GM06990 (cell line): Measurements from ENCODE around the gene PLXNA3.

Experiments used
- DNase-seq: peaks from one replicate; pipeline ENCODE4 v3.0.0-alpha.2; 2011; ENCODE audit not compliant: insufficient read length; ENCODE audit errors: extremely low read depth
- H3K27me3 ChIP-seq: replicated peaks from 2 replicates; pipeline ENCODE4 v1.6.0; 2011; ENCODE audit warnings: low read length; ENCODE audit not compliant: control insufficient read depth, insufficient read depth
- H3K36me3 ChIP-seq: 2 replicates; pipeline ENCODE4 v1.5.1; 2011; ENCODE audit warnings: low read length; ENCODE audit not compliant: control insufficient read depth, insufficient read depth
- H3K4me3 ChIP-seq: replicated peaks from 2 replicates; pipeline ENCODE4 v1.5.1; 2011; ENCODE audit warnings: low read depth, mild to moderate bottlenecking, control low read depth, low read length
- TF ChIP-seq, protein P1 (sequence below): IDR thresholded peaks from 2 replicates; pipeline ENCODE4 v1.5.1; 2011; ENCODE audit warnings: low read length, control low read depth, mild to moderate bottlenecking, inconsistent platforms; ENCODE audit not compliant: insufficient read depth, poor library complexity, severe bottlenecking

Gene PLXNA3

DNA sequence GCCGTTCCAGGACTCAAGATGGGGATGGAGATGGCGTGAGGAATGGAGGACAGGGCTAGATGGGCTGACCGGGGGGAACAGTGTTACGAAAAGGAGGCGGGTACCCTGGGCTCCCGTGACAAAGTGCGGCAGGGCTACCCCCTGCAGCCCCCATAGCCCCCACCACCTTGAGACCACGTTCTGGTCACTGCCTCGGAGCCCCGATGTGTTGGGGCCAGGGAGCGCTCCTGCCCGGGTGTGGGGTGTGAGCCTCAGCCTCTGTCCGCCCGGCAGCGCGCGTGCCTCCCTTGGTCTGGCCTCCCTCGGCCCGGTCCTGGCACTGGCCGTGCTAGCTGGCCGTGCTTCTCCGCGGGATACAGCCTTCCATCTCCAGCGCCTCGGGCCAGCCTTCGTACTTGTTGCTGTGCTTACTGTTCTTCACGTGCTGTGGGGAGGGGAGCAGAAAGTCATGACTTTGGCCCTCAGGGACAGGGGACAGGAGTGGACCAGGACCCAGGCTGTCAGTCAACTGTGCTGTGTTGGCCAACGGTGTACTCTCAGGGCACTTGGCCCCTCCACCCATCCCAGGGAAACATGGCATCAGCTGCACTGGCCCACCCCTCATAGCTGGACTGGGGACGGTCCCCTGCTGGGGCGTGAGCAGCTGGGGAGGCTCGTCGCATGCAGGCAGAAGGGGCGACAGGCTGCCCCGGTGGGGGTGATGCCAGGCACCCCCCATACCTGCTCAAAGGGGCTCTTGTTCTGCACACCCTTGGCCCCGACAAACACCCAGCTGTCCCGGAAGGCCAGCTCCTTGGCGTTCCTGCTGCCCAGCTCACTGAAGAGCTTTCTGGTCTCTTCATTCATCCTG is 48.6 kb downstream of the PLXNA3 start:
- Histone ChIP-seq H3K27me3 (no peaks in the 10 kb centered on the region), H3K36me3 (no peaks in the 10 kb centered on the region; the same call in 1 of the 2 replicates), H3K4me3 (no peak overlapping the region)
- TF ChIP-seq, protein P1, sequence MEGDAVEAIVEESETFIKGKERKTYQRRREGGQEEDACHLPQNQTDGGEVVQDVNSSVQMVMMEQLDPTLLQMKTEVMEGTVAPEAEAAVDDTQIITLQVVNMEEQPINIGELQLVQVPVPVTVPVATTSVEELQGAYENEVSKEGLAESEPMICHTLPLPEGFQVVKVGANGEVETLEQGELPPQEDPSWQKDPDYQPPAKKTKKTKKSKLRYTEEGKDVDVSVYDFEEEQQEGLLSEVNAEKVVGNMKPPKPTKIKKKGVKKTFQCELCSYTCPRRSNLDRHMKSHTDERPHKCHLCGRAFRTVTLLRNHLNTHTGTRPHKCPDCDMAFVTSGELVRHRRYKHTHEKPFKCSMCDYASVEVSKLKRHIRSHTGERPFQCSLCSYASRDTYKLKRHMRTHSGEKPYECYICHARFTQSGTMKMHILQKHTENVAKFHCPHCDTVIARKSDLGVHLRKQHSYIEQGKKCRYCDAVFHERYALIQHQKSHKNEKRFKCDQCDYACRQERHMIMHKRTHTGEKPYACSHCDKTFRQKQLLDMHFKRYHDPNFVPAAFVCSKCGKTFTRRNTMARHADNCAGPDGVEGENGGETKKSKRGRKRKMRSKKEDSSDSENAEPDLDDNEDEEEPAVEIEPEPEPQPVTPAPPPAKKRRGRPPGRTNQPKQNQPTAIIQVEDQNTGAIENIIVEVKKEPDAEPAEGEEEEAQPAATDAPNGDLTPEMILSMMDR: no peak
- DNase-seq: no peak

DNA sequence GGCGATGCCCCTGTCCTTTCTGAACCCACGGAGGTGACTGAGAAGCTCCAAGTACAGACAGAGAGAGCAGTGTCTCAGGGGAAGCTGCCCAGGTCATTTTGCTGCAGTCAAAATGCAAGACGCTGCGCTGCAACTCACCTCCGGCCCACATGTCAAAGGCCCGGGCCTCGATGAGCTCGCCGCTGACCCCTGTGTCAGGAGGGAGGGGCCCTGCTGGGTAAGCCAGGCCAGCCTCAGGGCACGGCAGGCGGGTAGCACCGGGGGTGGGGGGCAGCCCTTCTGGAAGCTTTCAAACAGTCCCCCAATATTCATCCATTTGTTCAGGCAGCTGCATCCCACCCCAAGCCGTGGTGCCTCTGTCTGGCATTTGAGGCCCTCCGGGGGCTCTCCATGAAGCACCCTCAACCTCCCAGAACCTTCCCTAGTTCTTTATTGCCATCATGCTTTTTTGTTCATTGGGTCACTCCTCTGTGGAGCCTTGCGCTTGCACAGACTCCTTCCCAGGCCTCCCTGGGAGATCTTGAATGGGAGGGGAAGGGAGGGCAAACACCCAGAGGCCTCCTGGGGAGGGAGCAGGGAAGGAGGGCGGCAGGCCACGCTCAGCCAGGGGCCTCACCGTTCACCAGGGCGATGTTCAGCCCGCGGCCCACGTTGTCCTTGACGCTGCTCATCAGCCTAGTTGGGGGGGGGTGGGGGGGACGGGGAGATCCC is 49.7 kb downstream of the PLXNA3 start:
- no peak overlapping the region for H3K4me3 ChIP-seq
- no peaks in the 10 kb centered on the region for H3K27me3 ChIP-seq
- no peaks in the 10 kb centered on the region; the same call in 1 of the 2 replicates for H3K36me3 ChIP-seq
- DNase-seq: no peak
- TF ChIP-seq, protein P1: no peak

DNA sequence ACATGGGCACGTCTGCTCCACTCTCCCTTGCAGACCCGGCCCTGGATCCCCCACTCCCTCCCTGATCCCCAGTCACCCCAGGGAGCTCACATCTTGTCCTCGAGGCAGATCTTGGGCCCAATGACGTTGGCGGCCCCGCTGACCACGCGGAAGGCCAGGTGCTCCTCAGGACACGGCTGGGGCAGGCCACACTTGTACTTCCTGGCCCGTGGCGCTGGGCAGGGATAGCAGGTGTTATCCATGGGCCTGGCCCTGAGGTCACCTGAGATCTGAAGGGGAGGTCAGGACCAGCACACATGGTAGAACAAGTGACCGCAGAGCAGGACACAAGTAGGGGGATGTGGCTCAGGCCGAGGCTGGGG is 50.3 kb downstream of the PLXNA3 start:
- H3K4me3 ChIP-seq: no peak overlapping the region
- no peaks in the 10 kb centered on the region for H3K27me3 ChIP-seq
- no peaks in the 10 kb centered on the region; the same call in 1 of the 2 replicates for H3K36me3 ChIP-seq
- TF ChIP-seq, protein P1: no peak
- DNase-seq: no peak

DNA sequence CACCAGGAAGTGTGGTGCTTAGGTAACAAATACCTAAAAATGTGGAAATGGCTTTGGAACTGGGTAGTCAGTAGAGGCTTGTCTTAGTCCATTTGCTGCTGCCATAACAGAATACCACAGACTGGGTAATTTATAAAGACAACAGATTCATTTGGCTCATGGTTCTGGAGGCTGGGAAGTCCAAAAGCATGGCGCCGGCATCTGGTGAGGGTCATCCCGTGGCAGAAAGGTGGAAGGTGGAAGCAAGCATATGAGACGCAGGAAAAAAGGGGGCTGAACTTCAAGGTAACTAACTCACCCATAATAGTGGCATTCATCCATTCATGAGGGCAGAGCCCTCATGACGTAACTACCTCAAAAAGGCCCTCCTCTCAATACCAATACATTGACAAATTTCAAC is 51.4 kb downstream of the PLXNA3 start:
- DNase-seq: no peak
- Histone ChIP-seq H3K4me3 (no peak overlapping the region), H3K36me3 (no peaks in the 10 kb centered on the region; the same call in 1 of the 2 replicates), H3K27me3 (no peaks in the 10 kb centered on the region)
- TF ChIP-seq, protein P1: no peak

DNA sequence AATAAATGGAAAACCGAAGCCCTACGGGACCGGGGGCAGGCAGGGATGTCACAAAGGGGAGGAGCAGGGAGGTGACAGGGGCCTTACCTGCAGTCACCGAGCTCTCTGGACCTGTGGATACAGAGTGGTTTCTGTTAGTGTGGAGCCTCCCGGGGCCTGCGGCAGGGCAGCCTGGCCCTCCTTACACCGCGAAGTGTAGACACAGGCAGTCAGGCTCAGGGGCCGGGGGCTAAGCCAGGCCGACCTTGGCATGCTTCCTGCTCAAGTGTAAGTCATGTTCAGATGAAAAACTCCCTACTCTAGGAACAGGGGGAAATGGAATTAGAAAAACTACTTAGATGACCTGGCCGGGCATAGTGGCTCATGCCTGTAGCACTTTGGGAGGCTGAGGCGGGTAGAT is 53.7 kb downstream of the PLXNA3 start:
- no peak overlapping the region for H3K4me3 ChIP-seq
- no peak for DNase-seq
- H3K27me3 ChIP-seq: no peaks in the 10 kb centered on the region
- no peaks in the 10 kb centered on the region; the same call in 1 of the 2 replicates for H3K36me3 ChIP-seq
- TF ChIP-seq, protein P1: no peak
